ENCODE data around the gene SVOPL. TPM values are rescaled to one million over a fixed set of nuclear protein-coding genes. Genes with fewer than 3 reads are reported as not detected.

The SVOPL gene
- total and polyA plus RNA-seq, 2 donors (not counting 1 experiment from before 2014, with no cell fraction given), result not detected

DNA sequence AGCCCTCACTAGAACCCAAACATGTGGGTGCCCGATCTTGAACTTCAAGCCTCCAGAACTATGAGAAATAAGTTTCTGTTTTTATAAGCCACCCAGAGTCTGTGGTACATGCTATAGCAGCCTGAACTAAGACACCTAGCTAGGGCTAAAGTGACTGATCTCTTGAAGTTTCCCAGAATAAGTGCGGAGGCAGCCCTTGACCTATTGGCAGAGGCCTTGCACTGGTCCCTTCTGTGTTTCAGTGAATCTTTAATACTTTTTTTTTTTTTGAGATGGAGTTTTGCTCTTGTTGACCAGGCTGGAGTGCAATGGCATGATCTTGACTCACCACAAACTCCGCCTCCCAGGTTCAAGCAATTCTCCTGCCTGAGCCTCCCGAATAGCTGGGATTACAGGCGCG is 85.1 kb downstream of the SVOPL start:
- no peaks in the 10 kb centered on the region for H3K79me2 ChIP-seq (ENCODE audit: control insufficient read depth, insufficient read depth, low read length)
- no peak for DNase-seq (ENCODE audit: low read depth in 2 of 2)

GRCh38 chr7:138613630-138614029 is 87.5 kb downstream of the SVOPL start:
- no peaks in the 10 kb centered on the region for H3K36me3 ChIP-seq (ENCODE audit: control insufficient read depth, insufficient read depth, low read length)
- no peak overlapping the region for H3K4me2 ChIP-seq (ENCODE audit: extremely low read depth, insufficient read depth, low read length)
- no peaks in the 10 kb centered on the region for H4K20me1 ChIP-seq (ENCODE audit: control insufficient read depth, extremely low read depth, insufficient read depth, low read length)
- no peaks in the 10 kb centered on the region for H3K4me1 ChIP-seq (ENCODE audit: control insufficient read depth, extremely low read depth, insufficient read depth, low read length)
- H3K27ac ChIP-seq (ENCODE audit: insufficient read depth, low read length), result no peak overlapping the region
- DNase-seq (ENCODE audit: low read depth in 2 of 2), result no peak
- no peaks in the 10 kb centered on the region for H3K79me2 ChIP-seq (ENCODE audit: control insufficient read depth, insufficient read depth, low read length)
- no peak for TF ChIP-seq EZH2 (IDR thresholded peaks at IDR 0.05; ENCODE audit: low read length, missing control alignments)
- TF ChIP-seq CTCF (conservative IDR thresholded peaks at IDR 0.05 in 1 of 2, IDR thresholded peaks at IDR 0.05 in 1 of 2; ENCODE audit: low read depth in 1 of 2, low read length in 2 of 2), result no peak
- H3K27me3 ChIP-seq (ENCODE audit: control insufficient read depth, insufficient read depth, low read length), result no peaks in the 10 kb centered on the region
- no peak overlapping the region for H2AFZ ChIP-seq (ENCODE audit: low read length)
- H3K4me3 ChIP-seq (replicated peaks in 1 of 4; ENCODE audit: control extremely low read depth in 1 of 4, insufficient read depth in 1 of 4, low read depth in 3 of 4, low read length in 4 of 4), result no peak overlapping the region
- no peak overlapping the region for H3K9ac ChIP-seq (ENCODE audit: insufficient read depth, low read length)
- no peaks in the 10 kb centered on the region for H3K9me3 ChIP-seq (ENCODE audit: control insufficient read depth, insufficient read depth, low read depth, low read length)

More for the DNA sequence above, 85.1 kb downstream of the SVOPL start:
- no peaks in the 10 kb centered on the region for H3K27me3 ChIP-seq (ENCODE audit: control insufficient read depth, insufficient read depth, low read length)
- no peak overlapping the region for H3K9ac ChIP-seq (ENCODE audit: insufficient read depth, low read length)
- H3K4me3 ChIP-seq (replicated peaks in 1 of 4; ENCODE audit: control extremely low read depth in 1 of 4, insufficient read depth in 1 of 4, low read depth in 3 of 4, low read length in 4 of 4), result no peak overlapping the region
- no peak for TF ChIP-seq CTCF (conservative IDR thresholded peaks at IDR 0.05 in 1 of 2, IDR thresholded peaks at IDR 0.05 in 1 of 2; ENCODE audit: low read depth in 1 of 2, low read length in 2 of 2)
- TF ChIP-seq EZH2 (IDR thresholded peaks at IDR 0.05; ENCODE audit: low read length, missing control alignments), result no peak
- no peak overlapping the region for H3K4me2 ChIP-seq (ENCODE audit: extremely low read depth, insufficient read depth, low read length)
- no peaks in the 10 kb centered on the region for H3K36me3 ChIP-seq (ENCODE audit: control insufficient read depth, insufficient read depth, low read length)
- no peaks in the 10 kb centered on the region for H3K9me3 ChIP-seq (ENCODE audit: control insufficient read depth, insufficient read depth, low read depth, low read length)
- no peaks in the 10 kb centered on the region for H4K20me1 ChIP-seq (ENCODE audit: control insufficient read depth, extremely low read depth, insufficient read depth, low read length)
- H3K4me1 ChIP-seq (ENCODE audit: control insufficient read depth, extremely low read depth, insufficient read depth, low read length), result no peaks in the 10 kb centered on the region
- H3K27ac ChIP-seq (ENCODE audit: insufficient read depth, low read length), result no peak overlapping the region
- no peak overlapping the region for H2AFZ ChIP-seq (ENCODE audit: low read length)

GRCh38 chr7:138610671-138611170 is 90.4 kb downstream of the SVOPL start:
- Histone ChIP-seq H4K20me1 (ENCODE audit: control insufficient read depth, extremely low read depth, insufficient read depth, low read length) (no peaks in the 10 kb centered on the region), H3K9ac (ENCODE audit: insufficient read depth, low read length) (no peak overlapping the region), H3K36me3 (ENCODE audit: control insufficient read depth, insufficient read depth, low read length) (no peaks in the 10 kb centered on the region), H3K27ac (ENCODE audit: insufficient read depth, low read length) (no peak overlapping the region), H3K79me2 (ENCODE audit: control insufficient read depth, insufficient read depth, low read length) (no peaks in the 10 kb centered on the region), H3K4me2 (ENCODE audit: extremely low read depth, insufficient read depth, low read length) (no peak overlapping the region), H3K27me3 (ENCODE audit: control insufficient read depth, insufficient read depth, low read length) (no peaks in the 10 kb centered on the region), H3K4me3 (replicated peaks in 1 of 4; ENCODE audit: control extremely low read depth in 1 of 4, insufficient read depth in 1 of 4, low read depth in 3 of 4, low read length in 4 of 4) (no peak overlapping the region), H2AFZ (ENCODE audit: low read length) (no peak overlapping the region), H3K4me1 (ENCODE audit: control insufficient read depth, extremely low read depth, insufficient read depth, low read length) (no peaks in the 10 kb centered on the region), H3K9me3 (ENCODE audit: control insufficient read depth, insufficient read depth, low read depth, low read length) (no peaks in the 10 kb centered on the region)
- TF ChIP-seq CTCF (conservative IDR thresholded peaks at IDR 0.05 in 1 of 2, IDR thresholded peaks at IDR 0.05 in 1 of 2; ENCODE audit: low read depth in 1 of 2, low read length in 2 of 2) (no peak), EZH2 (IDR thresholded peaks at IDR 0.05; ENCODE audit: low read length, missing control alignments) (no peak)
- DNase-seq (ENCODE audit: low read depth in 2 of 2), result no peak

All from fibroblast of lung (primary cell).